A673 (cell line): ENCODE measurements around the gene EFL1. TPM values are rescaled to one million over a fixed set of nuclear protein-coding genes. Genes with fewer than 3 reads are reported as not detected.

Experiments
- BruUV-seq: library from RNA; stranded (reverse); fragments of 400-500 nt; replicated peaks from 2 replicates; lab custom pipeline; 2021; lab: Mats Ljungman, UMichigan
- CTCF ChIA-PET: fragments of 300-600 bp; sonication (Branson Sonifier 250); formaldehyde crosslinking; loops from one replicate; lab custom pipeline; 2022; ENCODE audit warnings: antibody characterized with exemption; lab: Charles Lee
- POLR2A ChIA-PET: fragments of 300-600 bp; sonication (Branson Sonifier 250); formaldehyde crosslinking; loops from one replicate; lab custom pipeline; 2022; ENCODE audit warnings: antibody characterized with exemption; ENCODE audit not compliant: low non-redundant PET; lab: Charles Lee
- DNase-seq: peaks from one replicate; pipeline ENCODE4 v3.0.0-alpha.2; 2015; ENCODE audit warnings: low spot score
- H3K27ac ChIP-seq: fragments of 200-600 bp; sonication (generic); 2 replicates; pipeline ENCODE4 v1.5.1; 2016; ENCODE audit warnings: mixed run types, low read depth, mild to moderate bottlenecking, mixed read lengths, antibody characterized with exemption, low read length; ENCODE audit not compliant: poor library complexity, severe bottlenecking
- H3K27me3 ChIP-seq: fragments of 200-600 bp; sonication (generic); replicated peaks from 2 replicates; pipeline ENCODE4 v1.6.1; 2017; ENCODE audit warnings: mixed run types, low read depth, mild to moderate bottlenecking, mixed read lengths, antibody characterized with exemption, low read length; ENCODE audit not compliant: insufficient read depth, poor library complexity
- H3K36me3 ChIP-seq: fragments of 200-600 bp; sonication (generic); 2 replicates; pipeline ENCODE4 v1.6.1; 2016; ENCODE audit warnings: mixed run types, mild to moderate bottlenecking, mixed read lengths, antibody characterized with exemption, low read length; ENCODE audit not compliant: insufficient read depth, poor library complexity, severe bottlenecking
- H3K4me1 ChIP-seq: fragments of 200-600 bp; sonication (generic); 2 replicates; pipeline ENCODE4 v1.6.1; 2017; ENCODE audit warnings: mixed run types, mild to moderate bottlenecking, mixed read lengths, antibody characterized with exemption, low read length; ENCODE audit not compliant: insufficient read depth, poor library complexity, severe bottlenecking
- H3K4me3 ChIP-seq: fragments of 200-600 bp; sonication (generic); 2 replicates; pipeline ENCODE4 v1.5.1; 2016; ENCODE audit warnings: low read depth, mixed run types, mild to moderate bottlenecking, mixed read lengths, low read length; ENCODE audit not compliant: poor library complexity, severe bottlenecking
- H3K9me3 ChIP-seq: fragments of 200-600 bp; sonication (generic); 2 replicates; pipeline ENCODE4 v1.6.1; 2016; ENCODE audit warnings: mixed run types, low read depth, mild to moderate bottlenecking, mixed read lengths, antibody characterized with exemption, low read length; ENCODE audit not compliant: poor library complexity, severe bottlenecking
- CTCF ChIP-seq: fragments of 300-800, 200-600 bp; sonication (generic); conservative IDR thresholded peaks from 2 replicates; pipeline ENCODE4 v1.5.1; 2017; ENCODE audit warnings: low read depth, mild to moderate bottlenecking, antibody characterized with exemption, low read length, moderate library complexity, mixed read lengths
- EZH2 ChIP-seq: fragments of 200-600 bp; sonication (generic); IDR thresholded peaks from 2 replicates; pipeline ENCODE4 v1.6.1; 2017; ENCODE audit warnings: borderline replicate concordance, low read depth, mild to moderate bottlenecking, mixed read lengths, antibody characterized with exemption, low read length; ENCODE audit not compliant: poor library complexity, severe bottlenecking
- intact Hi-C: fragments of 100-400 bp; cut with micrococcal nuclease; formaldehyde crosslinking; loops from one replicate; pipeline ENCODE4 v1.10.0; 2022; ENCODE audit not compliant: unreplicated experiment
- total RNA-seq: library from RNA; stranded (reverse); gene quantifications from 2 replicates; pipeline ENCODE4 v1.2.3, GENCODE V29; 2021

Gene EFL1
- total RNA-seq, 1 experiment from 2014 or later, result 26.1 TPM

GRCh38 chr15:82117296-82117695 is 145.2 kb downstream of the EFL1 start:
- CTCF ChIA-PET, result no interaction called here
- BruUV-seq, result no TSS peak
- H3K36me3 ChIP-seq, result no peaks in the 10 kb centered on the region
- POLR2A ChIA-PET, result interaction anchor here (0.6 kb wide), 1 partner anchor 10 kb away, joined by 4 read pairs; no protein-coding TSS in a partner anchor
- H3K27ac ChIP-seq, result no peak overlapping the region
- H3K4me1 ChIP-seq, result no peaks in the 10 kb centered on the region
- intact Hi-C loops, result no loop called here
- TF ChIP-seq EZH2 (no peak), CTCF (no peak)
- DNase-seq, result no peak
- H3K27me3 ChIP-seq, result no peaks in the 10 kb centered on the region
- no peaks in the 10 kb centered on the region for H3K9me3 ChIP-seq
- no peak overlapping the region for H3K4me3 ChIP-seq

- Histone ChIP-seq H3K4me1 (no peaks in the 10 kb centered on the region), H3K9me3 (no peaks in the 10 kb centered on the region), H3K36me3 (no peaks in the 10 kb centered on the region), H3K27ac (no peak overlapping the region), H3K27me3 (no peaks in the 10 kb centered on the region), H3K4me3 (no peak overlapping the region)
- ChIA-PET POLR2A (no interaction called here), CTCF (no interaction called here)
- DNase-seq, result no peak
- TF ChIP-seq CTCF, result no peak
- no peak for TF ChIP-seq EZH2
- intact Hi-C loops, result no loop called here
- no TSS peak for BruUV-seq
These were observed 147.9 kb downstream of the EFL1 start for GRCh38 chr15:82114660-82115059.

GRCh38 chr15:82113106-82113715 is 149.3 kb downstream of the EFL1 start:
- Histone ChIP-seq H3K27ac (no peak overlapping the region), H3K36me3 (no peaks in the 10 kb centered on the region), H3K27me3 (no peaks in the 10 kb centered on the region), H3K9me3 (no peaks in the 10 kb centered on the region), H3K4me1 (no peaks in the 10 kb centered on the region), H3K4me3 (no peak overlapping the region)
- no peak for TF ChIP-seq CTCF
- no peak for TF ChIP-seq EZH2
- no peak for DNase-seq
- ChIA-PET CTCF (no interaction called here), POLR2A (no interaction called here)
- no TSS peak for BruUV-seq
- intact Hi-C loops, result no loop called here
